Endothelial cell of umbilical vein (primary cell): ENCODE measurements around the gene LRSAM1. TPM values are rescaled to one million over a fixed set of nuclear protein-coding genes. Genes with fewer than 3 reads are reported as not detected.
"Not testable (repeated sequence)": the region's sequence is repeated elsewhere in the genome, so short reads cannot be mapped to it uniquely, and the experiment has no call there.

Experiments used
- BruUV-seq: library from RNA; stranded (reverse); fragments of 400-500 nt; replicated peaks from 2 replicates; lab custom pipeline; 2021; lab: Mats Ljungman, UMichigan
- CTCF ChIA-PET: fragments of 300-600, 350-600 bp; sonication (Branson Sonifier 250); formaldehyde crosslinking; loops from one replicate; lab custom pipeline; 2021; ENCODE audit warnings: antibody characterized with exemption, inconsistent platforms; lab: Charles Lee
- POLR2A ChIA-PET: fragments of 300-600, 350-600 bp; sonication (Branson Sonifier 250); formaldehyde crosslinking; loops from one replicate; lab custom pipeline; 2021; ENCODE audit warnings: antibody characterized with exemption, inconsistent platforms; lab: Charles Lee
- DNase-seq: peaks from one replicate; pipeline ENCODE4 v3.0.0-alpha.2; 2011; ENCODE audit warnings: low read depth, low spot score
- FAIRE-seq: peaks from 2 replicates; lab custom pipeline; 2011; peaks lifted over from hg19 to GRCh38; lab: Jason Lieb, UNC
- H2AFZ ChIP-seq: 2 replicates; pipeline ENCODE4 v1.6.0; 2012; ENCODE audit warnings: low read depth, low read length, control low read depth, inconsistent platforms
- H3K27ac ChIP-seq: 2 replicates; pipeline ENCODE4 v1.5.1; 2011; ENCODE audit warnings: low read depth, mild to moderate bottlenecking, control low read depth, low read length, moderate library complexity; ENCODE audit not compliant: insufficient read depth
- H3K27me3 ChIP-seq, 2 experiments: 2 replicates each; pipeline versions ENCODE4 v1.6.0 to v1.6.1; 2011; ENCODE audit warnings: low read length in 2 of 2, mixed read lengths in 1 of 2; ENCODE audit not compliant: control insufficient read depth in 2 of 2, insufficient read depth in 2 of 2
- H3K36me3 ChIP-seq, 2 experiments: 2 replicates in 1 of 2; 3 replicates in 1 of 2; pipeline ENCODE4 v1.5.1; 2011; ENCODE audit warnings: low read length in 2 of 2, mild to moderate bottlenecking in 1 of 2, moderate library complexity in 1 of 2; ENCODE audit not compliant: control insufficient read depth in 2 of 2, insufficient read depth in 2 of 2; ENCODE audit errors: extremely low read depth in 1 of 2
- H3K4me1 ChIP-seq: 3 replicates; pipeline ENCODE4 v1.5.1; 2011; ENCODE audit warnings: mild to moderate bottlenecking, low read length; ENCODE audit not compliant: control insufficient read depth, insufficient read depth; ENCODE audit errors: extremely low read depth
- H3K4me2 ChIP-seq: 2 replicates; pipeline ENCODE4 v1.6.1; 2011; ENCODE audit warnings: low read length, control low read depth, mixed read lengths; ENCODE audit not compliant: insufficient read depth
- H3K4me3 ChIP-seq, 3 experiments: fragments of 200-600 bp in 1 of 3; sonication (generic), shearing (Covaris generic) in 1 of 3; replicated peaks in 1 of 3; 2 replicates each; pipeline ENCODE4 v1.5.1; 2011 to 2016; ENCODE audit warnings: control low read depth in 3 of 3, low read length in 3 of 3, mild to moderate bottlenecking in 2 of 3, inconsistent platforms in 1 of 3, low read depth in 1 of 3, moderate library complexity in 1 of 3; ENCODE audit not compliant: insufficient read depth in 1 of 3
- H3K79me2 ChIP-seq: 2 replicates; pipeline ENCODE4 v1.6.0; 2012; ENCODE audit warnings: low read length, inconsistent platforms; ENCODE audit not compliant: control insufficient read depth, insufficient read depth
- H3K9ac ChIP-seq: replicated peaks from 2 replicates; pipeline ENCODE3; 2011; ENCODE audit warnings: low read length, control low read depth; ENCODE audit not compliant: insufficient read depth; ENCODE audit errors: extremely low read depth
- H3K9me1 ChIP-seq: replicated peaks from 3 replicates; pipeline ENCODE4 v1.6.0; 2011; ENCODE audit warnings: mild to moderate bottlenecking, low read length; ENCODE audit not compliant: control insufficient read depth, insufficient read depth; ENCODE audit errors: extremely low read depth
- H3K9me3 ChIP-seq: replicated peaks from 2 replicates; pipeline ENCODE4 v1.5.1; 2012; ENCODE audit warnings: low read length, inconsistent platforms; ENCODE audit not compliant: control insufficient read depth, insufficient read depth
- H4K20me1 ChIP-seq: replicated peaks from 2 replicates; pipeline ENCODE3; 2011; ENCODE audit warnings: mild to moderate bottlenecking, low read length; ENCODE audit not compliant: control insufficient read depth, insufficient read depth; ENCODE audit errors: extremely low read depth
- EZH2 ChIP-seq: IDR thresholded peaks from 2 replicates; pipeline ENCODE4 v1.6.1; 2012; ENCODE audit warnings: borderline replicate concordance, low read depth, mild to moderate bottlenecking, moderate library complexity, low read length, inconsistent platforms; ENCODE audit not compliant: severe bottlenecking
- FOS ChIP-seq: IDR thresholded peaks from 2 replicates; pipeline ENCODE4 v1.6.1; 2011; ENCODE audit warnings: mild to moderate bottlenecking, low read length, moderate library complexity, borderline replicate concordance; ENCODE audit not compliant: insufficient read depth
- GATA2 ChIP-seq: IDR thresholded peaks from 2 replicates; pipeline ENCODE4 v1.7.0; 2011; ENCODE audit warnings: low read depth, mild to moderate bottlenecking, moderate library complexity, mixed read lengths, low read length; ENCODE audit not compliant: insufficient read length, insufficient read depth
- JUN ChIP-seq: IDR thresholded peaks from 2 replicates; pipeline ENCODE4 v1.6.1; 2011; ENCODE audit warnings: borderline replicate concordance, low read depth; ENCODE audit not compliant: insufficient read length, insufficient read depth
- MYC ChIP-seq: IDR thresholded peaks from one replicate; pipeline ENCODE4 v1.6.1; 2011; ENCODE audit warnings: mild to moderate bottlenecking, low read depth, low read length
- POLR2A ChIP-seq: IDR thresholded peaks from 2 replicates; pipeline ENCODE4 v1.6.1; 2012; ENCODE audit warnings: low read depth, mild to moderate bottlenecking, control low read depth, low read length
- POLR2AphosphoS5 ChIP-seq: IDR thresholded peaks from 2 replicates; pipeline ENCODE4 v1.6.1; 2012; ENCODE audit warnings: low read depth, mild to moderate bottlenecking, control low read depth, low read length, moderate library complexity; ENCODE audit not compliant: insufficient read depth
- dilution Hi-C: fragments of 300-500 bp; cut with MboI; formaldehyde crosslinking; loops from one replicate; pipeline ENCODE4 v1.15.0; 2019; ENCODE audit warnings: low sequenced_read_pairs; ENCODE audit not compliant: extremely low pct_ligation_motif_present
- intact Hi-C: fragments of 100-400 bp; cut with micrococcal nuclease; formaldehyde crosslinking; loops from one replicate; pipeline ENCODE4 v1.10.0; 2022
- polyA plus RNA-seq, 4 experiments: library from polyadenylated mRNA; depleted of rRNA in 3 of 4; stranded (reverse) in 3 of 4; unstranded in 1 of 4; fragments of >200 nt; gene quantifications; 2 replicates each; pipeline versions ENCODE4 v1.2.1 to v1.2.3, GENCODE V29; 2011 to 2012; ENCODE audit warnings: missing spikeins in 1 of 4
- total RNA-seq: library from RNA; stranded (reverse); gene quantifications from 2 replicates; pipeline ENCODE4 v1.2.3, GENCODE V29; 2021
- TF ChIP-seq, protein P1 (sequence below), 2 donors: IDR thresholded peaks; 1 replicate in 1 of 2; 2 replicates in 1 of 2; pipeline ENCODE4 v1.5.1; 2011; ENCODE audit warnings: low read length in 2 of 2, mild to moderate bottlenecking in 2 of 2, moderate library complexity in 2 of 2, control low read depth in 1 of 2, inconsistent platforms in 1 of 2, low read depth in 1 of 2; ENCODE audit not compliant: insufficient read depth in 1 of 2; ENCODE audit errors: extremely low read depth in 1 of 2
- TF ChIP-seq, protein P2 (sequence below): IDR thresholded peaks from 2 replicates; pipeline ENCODE4 v1.6.1; 2011; ENCODE audit not compliant: insufficient read depth, insufficient read length

Gene LRSAM1
- total and polyA plus RNA-seq, 2 donors (not counting 3 experiments of a cell fraction or from before 2014, with no cell fraction given), result 10.8 to 18.9 TPM

DNA sequence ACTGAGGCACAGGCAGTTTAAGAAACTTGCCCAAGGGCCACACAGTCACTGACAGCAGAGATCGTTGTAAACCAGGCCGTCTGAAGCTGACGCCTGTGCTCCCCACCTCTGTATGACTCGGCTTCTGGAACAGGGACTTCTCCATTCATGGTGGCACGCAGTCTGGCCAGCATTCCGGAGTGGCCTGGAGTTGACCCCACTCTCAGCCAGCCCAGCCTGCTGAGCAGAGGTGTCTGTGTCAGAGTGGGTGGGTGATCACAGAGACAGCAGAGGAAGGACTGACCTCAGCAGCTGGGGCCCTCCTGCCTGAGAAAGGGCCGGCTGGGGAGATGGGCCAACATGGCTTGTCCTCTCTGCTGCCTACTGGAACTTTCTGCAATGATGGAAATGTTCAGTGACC lies 12.6 kb downstream of the LRSAM1 start:
- Histone ChIP-seq H3K27me3 (no peaks in the 10 kb centered on the region), H3K36me3 (peaks cover 2 to 22% of the 10 kb centered on the region in 2 experiments), H2AFZ (no peak overlapping the region), H3K9me1 (no peaks in the 10 kb centered on the region), H3K27ac (no peak overlapping the region), H3K4me1 (no peaks in the 10 kb centered on the region), H3K9ac (no peak overlapping the region), H3K4me3 (no peak overlapping the region), H3K9me3 (no peaks in the 10 kb centered on the region), H4K20me1 (no peaks in the 10 kb centered on the region), H3K79me2 (no peaks in the 10 kb centered on the region), H3K4me2 (no peak overlapping the region)
- CTCF ChIA-PET, result no interaction called here
- FAIRE-seq (no peak), DNase-seq (no peak)
- TF ChIP-seq, protein P1, sequence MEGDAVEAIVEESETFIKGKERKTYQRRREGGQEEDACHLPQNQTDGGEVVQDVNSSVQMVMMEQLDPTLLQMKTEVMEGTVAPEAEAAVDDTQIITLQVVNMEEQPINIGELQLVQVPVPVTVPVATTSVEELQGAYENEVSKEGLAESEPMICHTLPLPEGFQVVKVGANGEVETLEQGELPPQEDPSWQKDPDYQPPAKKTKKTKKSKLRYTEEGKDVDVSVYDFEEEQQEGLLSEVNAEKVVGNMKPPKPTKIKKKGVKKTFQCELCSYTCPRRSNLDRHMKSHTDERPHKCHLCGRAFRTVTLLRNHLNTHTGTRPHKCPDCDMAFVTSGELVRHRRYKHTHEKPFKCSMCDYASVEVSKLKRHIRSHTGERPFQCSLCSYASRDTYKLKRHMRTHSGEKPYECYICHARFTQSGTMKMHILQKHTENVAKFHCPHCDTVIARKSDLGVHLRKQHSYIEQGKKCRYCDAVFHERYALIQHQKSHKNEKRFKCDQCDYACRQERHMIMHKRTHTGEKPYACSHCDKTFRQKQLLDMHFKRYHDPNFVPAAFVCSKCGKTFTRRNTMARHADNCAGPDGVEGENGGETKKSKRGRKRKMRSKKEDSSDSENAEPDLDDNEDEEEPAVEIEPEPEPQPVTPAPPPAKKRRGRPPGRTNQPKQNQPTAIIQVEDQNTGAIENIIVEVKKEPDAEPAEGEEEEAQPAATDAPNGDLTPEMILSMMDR (IDR thresholded peaks at IDR 0.05; ENCODE audit: extremely low read depth in 1 of 2, insufficient read depth in 1 of 2, low read depth in 1 of 2, low read length in 2 of 2), result no peak
- TF ChIP-seq GATA2 (no peak), MYC (no peak), POLR2AphosphoS5 (no peak), JUN (no peak), FOS (no peak), EZH2 (no peak), POLR2A (no peak)
- TF ChIP-seq, protein P2, sequence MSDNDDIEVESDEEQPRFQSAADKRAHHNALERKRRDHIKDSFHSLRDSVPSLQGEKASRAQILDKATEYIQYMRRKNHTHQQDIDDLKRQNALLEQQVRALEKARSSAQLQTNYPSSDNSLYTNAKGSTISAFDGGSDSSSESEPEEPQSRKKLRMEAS, result no peak
- intact Hi-C loops (no loop called here), dilution Hi-C loops (no loop called here)
- no TSS peak for BruUV-seq
- POLR2A ChIA-PET, result interaction anchor here (2.6 kb wide), 1 partner anchor 13 kb away, joined by 9 read pairs; the partner anchor contains the start of genes LRSAM1 and RPL12

DNA sequence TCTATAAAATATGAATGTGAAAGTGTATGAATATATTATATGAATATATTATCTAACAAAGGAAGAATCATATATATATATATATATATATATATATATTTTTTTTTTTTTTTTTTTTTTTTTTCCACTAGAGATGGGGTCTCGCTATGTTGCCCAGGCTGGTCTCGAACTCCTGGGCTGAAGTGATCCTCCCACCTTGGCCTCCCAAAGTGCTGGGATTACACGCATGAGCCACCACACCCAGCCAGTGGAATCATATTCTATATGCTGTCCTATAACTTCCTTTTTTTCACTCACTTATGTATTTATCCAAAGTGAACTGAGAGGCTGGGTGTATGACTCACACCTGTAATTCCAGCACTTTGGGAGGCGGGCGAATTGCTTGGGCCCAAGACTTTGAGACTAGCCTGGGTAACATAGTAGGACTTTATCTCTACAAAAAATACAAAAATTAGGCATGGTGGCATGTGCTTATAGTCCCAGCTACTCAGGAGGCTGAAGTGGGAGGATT lies 15.2 kb downstream of the LRSAM1 start:
- POLR2A ChIA-PET, H3K4me1 ChIP-seq, H2AFZ ChIP-seq, H3K4me3 ChIP-seq, H3K27ac ChIP-seq, H4K20me1 ChIP-seq, H3K27me3 ChIP-seq, FAIRE-seq, H3K9ac ChIP-seq, intact Hi-C loops, H3K79me2 ChIP-seq, BruUV-seq, H3K9me3 ChIP-seq, H3K4me2 ChIP-seq, H3K9me1 ChIP-seq, CTCF ChIA-PET, DNase-seq, dilution Hi-C loops: not testable (repeated sequence)
- H3K36me3 ChIP-seq, result peaks cover 2 to 13% of the 10 kb centered on the region in 2 experiments
